ENCODE data around the gene HSD3B2.

GRCh38 chr1:119448127-119448511, 33.2 kb downstream of the HSD3B2 start:
- peak; percentile 43 for TF ChIP-seq CTCF (IDR thresholded peaks at IDR 0.05)
- TF ChIP-seq EZH2phosphoT487 (IDR thresholded peaks at IDR 0.05): no peak
